Renal cortex interstitium (tissue), 11 donors: ENCODE data around the gene ARPC1A. TPM values are rescaled to one million over a fixed set of nuclear protein-coding genes. Genes with fewer than 3 reads are reported as not detected.
A peak's percentile ranks its signal among the peaks of the same experiment; 100 is the strongest.
"Not testable (repeated sequence)": the region's sequence is repeated elsewhere in the genome, so short reads cannot be mapped to it uniquely, and the experiment has no call there.

Source experiments
- DNase-seq, 11 donors: peaks; one replicate each; pipeline ENCODE4 v3.0.0-alpha.2; 2013; ENCODE audit warnings: low read depth in 9 of 11, low spot score in 4 of 11; ENCODE audit errors: extremely low read depth in 1 of 11
- polyA plus RNA-seq, 3 donors: library from polyadenylated mRNA; unstranded; fragments of 120-200 nt; gene quantifications; one replicate each; pipeline ENCODE4 v1.2.1, GENCODE V29; 2013; ENCODE audit not compliant: insufficient read length in 3 of 3

Gene ARPC1A
- polyA plus RNA-seq, 3 donors, result 101 to 114 (median 109) TPM

DNA sequence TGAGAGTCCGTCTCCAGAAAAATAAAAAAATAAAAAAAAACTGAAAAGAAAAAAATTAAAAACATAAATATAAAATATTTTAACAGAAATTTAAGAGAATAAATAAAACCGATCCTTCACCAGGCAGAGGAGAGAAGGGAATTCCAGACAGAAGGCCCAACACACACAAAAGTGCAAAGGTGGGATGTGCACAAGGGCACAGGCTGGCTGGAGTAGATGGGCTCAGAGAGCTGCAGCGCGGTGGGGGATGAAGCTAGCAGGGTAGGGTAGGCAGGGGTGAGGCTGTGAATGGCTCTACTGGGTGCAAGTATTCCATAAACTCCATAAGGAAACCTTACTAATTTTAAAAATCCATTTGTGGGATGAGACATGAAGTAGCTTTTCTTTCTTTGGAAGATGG is 15.7 kb upstream of the ARPC1A start:
- DNase-seq, result no peak

DNA sequence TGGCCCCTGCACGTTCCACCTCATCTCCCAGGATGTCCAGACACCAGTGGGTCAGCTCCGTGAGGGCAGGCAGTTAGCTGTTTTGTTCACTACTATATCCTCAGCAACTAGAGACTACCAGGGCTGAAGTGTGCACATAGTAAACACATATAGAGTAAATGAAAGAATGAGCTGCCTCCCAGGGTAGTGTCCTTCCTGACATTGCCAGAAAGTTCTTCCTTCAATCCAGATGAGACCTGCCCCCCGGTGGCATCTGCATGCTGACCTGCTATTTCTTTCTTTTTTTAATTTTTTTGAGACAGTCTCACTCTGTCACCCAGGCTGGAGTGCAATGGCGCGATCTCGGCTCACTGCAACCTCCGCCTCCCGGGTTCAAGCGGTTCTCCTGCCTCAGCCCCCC is 14.0 kb upstream of the ARPC1A start:
- DNase-seq, result no peak

DNA sequence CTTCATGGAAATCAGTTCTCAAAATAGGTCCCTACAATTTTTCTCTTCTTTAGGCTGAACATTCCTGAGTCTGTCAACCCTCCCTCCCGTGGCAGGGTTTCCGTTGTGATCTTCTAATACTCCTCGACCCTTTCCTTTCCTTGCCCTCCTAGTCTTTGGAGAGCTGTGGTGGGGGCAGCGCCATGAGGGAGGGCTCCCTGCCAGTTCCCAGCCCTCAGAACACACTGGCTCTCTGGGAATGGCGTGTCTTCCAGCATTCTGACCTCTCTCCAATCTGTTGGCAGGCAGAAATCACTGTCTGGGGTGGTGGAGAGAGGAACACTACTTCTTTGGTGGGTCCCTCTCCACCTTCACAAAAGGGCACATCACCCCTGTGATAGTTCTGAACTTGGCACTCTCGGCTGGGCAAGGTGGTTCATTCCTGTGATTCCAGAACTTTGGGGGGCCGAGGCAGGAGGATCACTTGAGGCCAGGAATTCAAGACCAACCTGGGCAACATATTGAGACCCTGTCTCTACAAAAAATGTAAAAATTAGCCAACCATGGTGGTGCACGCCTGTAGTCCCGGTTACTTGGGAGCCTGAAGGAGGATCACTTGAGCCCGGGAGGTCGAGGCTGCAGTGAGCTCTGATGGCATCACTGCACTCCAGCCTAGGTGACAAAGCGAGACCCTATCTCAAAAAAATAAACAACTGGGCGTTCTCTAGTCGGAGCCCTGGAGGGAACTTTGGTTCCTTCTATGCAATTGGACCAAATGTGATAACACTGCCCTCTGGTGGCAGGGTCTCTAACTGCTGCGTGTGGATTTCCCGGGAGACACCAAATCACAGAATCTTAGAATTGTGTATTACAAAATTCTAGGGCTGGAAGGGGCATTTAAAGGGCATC is 13.1 kb upstream of the ARPC1A start:
- peak in 7 of 11 donors; percentile 13 to 52 (median 35) for DNase-seq

DNA sequence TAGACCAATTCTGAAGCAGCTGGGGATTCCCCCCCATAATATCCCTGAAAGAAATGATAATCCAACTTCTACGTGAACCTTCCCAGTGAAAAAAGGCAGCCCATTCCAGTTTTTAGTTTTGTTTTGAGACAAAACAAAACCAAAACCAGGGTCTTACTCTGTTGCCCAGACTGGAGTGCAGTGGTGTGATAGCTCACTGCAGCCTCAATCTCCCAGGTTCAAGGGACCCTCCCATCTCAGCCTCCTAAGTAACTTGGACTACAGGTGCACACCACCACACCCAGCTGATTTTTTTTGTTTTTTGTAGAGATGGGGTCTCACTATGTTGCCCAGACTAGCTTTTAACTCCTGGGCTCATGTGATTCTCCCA is 12.5 kb upstream of the ARPC1A start:
- DNase-seq, result no peak

DNA sequence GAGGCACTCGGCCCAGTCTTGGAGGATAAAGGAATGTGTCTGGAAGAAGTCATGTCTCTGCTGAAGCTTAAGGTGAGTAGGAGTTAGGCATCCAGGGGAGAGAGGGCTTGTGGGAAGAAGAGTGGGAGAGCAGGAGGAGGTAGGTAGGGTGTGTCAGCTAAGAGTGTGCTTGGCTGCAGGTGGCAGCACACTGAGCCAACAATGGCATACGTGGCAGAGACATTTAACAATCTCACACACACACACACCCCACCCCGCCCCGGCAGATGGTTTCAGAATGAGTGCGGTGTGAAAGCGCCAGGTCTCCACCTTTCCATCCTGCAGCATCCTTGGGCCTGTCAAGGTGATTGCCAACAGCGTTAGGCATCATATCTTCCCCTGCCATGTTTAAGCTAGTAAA is 11.2 kb upstream of the ARPC1A start:
- DNase-seq, result no peak

DNA sequence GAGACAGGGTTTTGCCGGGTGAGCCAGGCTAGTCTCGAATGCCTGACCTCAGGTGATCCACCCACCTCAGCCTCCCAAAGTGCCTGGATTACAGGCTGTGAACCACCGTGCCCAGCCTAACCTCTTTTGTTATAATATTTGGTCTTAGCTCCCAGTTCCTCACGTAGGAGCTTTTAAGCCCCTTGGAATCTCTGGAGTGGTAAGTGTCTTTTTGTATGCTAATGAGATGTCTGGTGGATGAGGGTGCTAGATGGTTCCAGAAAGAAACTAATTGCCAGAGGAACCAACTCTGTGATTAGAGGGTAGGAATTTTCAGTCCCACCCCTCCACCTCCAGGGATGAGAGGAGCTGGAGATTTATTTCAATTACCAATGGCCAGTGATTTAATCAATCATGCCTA is 5.3 kb upstream of the ARPC1A start:
- DNase-seq, result no peak

DNA sequence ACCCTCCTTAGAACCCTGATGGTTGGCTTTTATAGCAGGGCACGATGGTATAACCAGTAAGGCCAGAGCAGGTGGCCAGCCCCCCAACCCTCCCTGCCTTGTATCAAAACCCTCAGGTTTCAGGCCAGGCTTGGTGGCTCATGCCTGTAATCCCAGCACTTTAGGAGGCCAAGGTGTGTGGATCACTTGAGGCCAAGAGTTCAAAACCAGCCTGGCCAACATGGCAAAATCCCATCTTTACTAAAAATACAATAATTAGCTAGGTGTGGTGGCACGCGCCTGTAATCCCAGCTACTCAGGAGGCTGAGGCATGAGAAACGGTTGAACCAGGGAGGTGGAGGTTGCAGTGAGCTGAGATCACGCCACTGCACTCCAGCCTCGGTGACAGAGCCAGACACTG is 3.0 kb upstream of the ARPC1A start:
- not testable (repeated sequence) for DNase-seq

DNA sequence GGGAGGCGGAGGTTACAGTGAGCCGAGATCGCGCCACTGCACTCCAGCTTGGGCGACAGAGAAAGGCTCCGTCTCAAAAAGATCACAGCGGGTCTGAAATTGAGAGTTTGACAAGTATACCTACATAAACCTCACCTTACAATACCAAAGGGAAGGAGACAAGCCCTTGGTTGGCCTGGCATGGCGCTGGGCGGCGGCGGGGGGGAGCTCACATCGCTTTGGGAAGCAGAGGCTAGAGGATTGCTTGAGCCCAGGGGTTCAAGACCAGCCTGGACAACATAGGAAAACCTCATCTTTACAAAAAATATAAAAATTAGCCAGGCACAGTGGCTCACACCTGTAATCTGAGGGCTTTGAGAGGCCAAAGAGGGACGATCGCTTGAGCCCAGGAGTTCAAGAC is 1.1 kb upstream of the ARPC1A start:
- DNase-seq, result no peak

DNA sequence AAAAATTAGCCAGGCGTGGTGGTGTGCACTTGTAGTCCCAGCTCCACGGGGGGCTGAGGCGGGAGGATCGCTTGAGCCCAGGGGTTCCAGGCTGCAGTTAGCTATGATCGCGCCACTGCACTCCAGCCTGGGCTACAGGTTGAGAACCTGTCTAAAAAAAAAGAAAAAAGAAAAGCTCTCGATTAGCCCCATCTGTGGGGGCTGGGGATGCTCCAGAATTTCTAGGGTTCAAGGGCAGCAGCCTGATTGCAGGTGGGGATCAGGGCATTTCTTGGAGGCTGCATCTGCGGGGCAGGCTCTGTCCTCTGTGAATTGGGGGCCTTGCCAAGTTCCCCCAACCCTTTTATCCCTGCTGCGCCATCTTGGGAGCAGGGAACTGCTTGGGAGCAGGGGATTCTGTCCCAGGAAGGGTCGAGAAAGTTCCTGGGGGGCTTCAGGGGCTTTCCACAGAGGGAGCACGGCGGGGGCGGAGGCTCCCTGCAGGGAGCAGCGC is 651 bp upstream of the ARPC1A start:
- DNase-seq, result peak in 1 of 11 donors; percentile 7

DNA sequence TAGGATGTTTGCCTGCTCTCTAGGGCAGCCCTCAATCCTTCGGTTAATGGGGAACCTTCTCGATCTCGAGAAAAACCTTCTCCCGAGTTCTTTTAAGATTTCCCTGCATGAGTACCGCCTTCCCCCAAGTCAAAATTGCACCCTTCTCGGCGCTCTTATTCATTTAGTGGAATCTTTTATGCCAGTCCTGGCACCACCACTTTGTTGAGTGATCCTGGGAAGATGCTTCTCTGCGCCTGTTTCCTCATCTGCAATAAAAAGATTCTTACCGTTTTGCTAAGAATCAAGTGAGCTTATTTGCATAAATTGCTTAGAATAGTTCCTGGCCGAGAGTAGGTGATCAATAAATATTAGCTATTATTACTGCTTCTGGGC is 697 bp downstream of the ARPC1A start:
- DNase-seq, result no peak

DNA sequence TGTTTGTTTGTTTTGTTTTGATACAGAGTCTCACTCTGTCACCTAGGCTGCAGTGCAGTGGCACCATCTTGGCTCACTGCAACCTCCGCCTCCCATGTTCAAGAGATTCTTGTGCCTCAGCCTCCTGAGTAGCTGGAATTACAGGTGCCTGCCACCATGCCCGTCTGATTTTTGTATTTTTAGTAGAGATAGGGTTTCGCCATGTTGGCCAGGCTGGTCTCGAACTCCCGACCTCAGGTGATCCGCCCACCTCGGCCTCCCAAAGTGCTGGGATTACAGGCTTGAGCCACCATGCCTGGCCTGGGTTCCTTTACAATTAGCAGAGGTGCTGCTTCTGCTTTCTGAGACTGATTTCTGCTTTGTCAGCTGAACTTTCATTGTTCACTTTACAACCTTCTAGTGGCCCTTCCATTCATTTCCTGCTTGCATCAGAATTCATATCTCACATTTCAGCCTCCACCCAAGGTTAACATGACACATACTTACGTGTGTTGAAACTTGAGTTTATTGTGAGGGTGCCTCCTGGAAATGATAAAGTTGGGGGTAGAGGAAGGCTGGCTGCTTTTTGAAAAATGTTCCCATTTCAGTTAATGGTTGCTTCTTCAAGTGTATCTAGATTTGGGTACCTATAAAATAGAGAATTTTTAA is 4.7 kb downstream of the ARPC1A start:
- not testable (repeated sequence) for DNase-seq

DNA sequence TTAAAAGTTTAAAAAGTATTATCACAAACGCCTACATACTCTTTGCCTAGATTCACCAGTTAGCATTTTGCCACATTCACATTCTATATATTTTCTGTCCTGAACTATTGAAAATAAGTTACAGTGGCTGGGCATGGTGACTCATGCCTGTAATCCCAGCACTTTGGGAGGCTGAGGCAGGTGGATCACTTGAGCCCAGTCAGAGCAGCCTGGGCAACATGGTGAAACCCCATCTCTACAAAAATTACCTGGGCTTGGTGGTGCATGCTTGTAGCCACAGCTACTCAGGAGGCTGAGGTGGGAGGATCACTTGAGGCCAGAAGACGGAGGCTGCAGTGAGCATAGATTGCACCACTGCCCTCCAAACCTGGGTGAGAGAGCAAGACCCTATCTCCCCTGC is 5.3 kb downstream of the ARPC1A start:
- DNase-seq, result no peak

DNA sequence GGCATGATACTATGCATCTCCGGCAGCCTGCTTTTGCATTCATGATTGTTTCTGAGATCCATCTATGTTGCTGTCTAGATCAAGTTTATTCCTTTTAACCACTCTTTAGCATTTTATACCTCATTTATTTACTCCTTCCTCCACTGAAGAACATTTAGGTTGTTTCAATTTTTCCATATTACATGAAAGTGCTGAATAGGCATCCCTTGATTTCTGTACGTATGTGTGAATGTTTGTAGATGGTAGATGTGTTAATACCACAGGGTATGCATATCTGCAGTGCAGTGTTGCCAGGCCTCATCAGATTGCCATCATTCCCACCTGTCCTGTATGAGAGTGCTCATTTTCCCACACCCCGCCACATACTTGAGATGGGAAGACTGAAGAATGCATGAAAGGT is 13.9 kb downstream of the ARPC1A start:
- DNase-seq, result no peak

DNA sequence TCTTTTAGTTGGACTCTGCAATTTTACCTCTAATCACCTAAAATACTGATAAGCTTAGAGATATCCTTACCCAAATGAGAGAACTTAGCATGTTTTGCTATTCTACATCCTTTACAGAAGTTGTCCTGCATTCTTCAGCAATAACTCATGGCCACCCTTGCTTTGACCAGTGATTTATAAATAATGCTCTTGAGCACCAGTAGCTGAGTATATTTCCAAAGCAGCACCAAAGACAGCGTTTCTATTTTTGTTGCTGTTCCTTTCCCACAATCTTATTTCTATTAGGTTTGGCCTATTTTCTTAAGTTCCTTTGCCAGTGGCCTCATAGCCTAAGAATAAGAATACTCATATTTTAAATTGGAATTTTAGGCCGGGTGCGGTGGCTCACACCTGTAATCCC is 15.0 kb downstream of the ARPC1A start:
- no peak for DNase-seq

DNA sequence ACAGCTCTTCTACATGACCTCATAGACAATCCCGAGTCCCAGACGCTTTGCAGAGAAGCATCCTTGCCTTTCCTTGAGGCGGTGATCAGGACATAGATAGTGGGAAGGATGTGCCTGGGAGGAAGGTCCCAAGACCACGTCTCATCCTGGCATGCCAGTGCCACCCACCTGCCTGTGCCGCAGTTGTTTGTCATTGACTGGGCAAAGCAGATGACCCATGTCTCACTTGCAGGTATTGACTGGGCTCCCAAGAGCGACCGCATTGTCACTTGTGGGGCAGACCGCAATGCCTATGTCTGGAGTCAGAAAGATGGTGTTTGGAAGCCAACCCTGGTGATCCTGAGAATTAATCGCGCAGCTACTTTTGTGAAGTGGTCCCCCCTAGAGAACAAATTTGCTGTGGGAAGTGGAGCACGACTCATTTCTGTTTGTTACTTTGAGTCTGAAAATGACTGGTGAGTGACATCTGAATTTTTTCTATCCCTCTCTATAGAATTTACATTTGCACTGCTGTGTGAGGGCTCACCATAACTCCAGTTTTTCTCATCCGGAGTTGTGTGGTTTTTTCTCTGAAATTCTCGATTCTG is 18.5 kb downstream of the ARPC1A start:
- DNase-seq, result no peak

DNA sequence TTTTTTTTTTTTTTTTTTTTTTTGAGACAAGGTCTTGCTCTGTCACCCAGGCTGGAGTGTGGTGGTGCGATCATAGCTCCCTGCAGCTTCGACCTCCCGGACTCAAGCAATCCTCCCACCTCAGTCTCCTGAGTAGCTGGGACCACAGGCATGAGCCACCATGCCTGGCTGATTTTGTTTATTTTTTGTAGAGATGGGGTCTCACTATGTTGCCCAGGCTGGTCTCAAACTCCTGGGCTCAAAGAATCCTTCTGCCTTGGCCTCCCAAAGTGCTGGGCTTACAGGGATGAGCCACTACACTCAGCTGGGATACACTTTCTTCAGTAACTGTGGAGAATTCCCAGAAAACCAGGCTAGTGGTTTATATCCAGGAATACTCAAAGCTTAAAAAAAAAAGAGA is 24.9 kb downstream of the ARPC1A start:
- DNase-seq, result not testable (repeated sequence)

DNA sequence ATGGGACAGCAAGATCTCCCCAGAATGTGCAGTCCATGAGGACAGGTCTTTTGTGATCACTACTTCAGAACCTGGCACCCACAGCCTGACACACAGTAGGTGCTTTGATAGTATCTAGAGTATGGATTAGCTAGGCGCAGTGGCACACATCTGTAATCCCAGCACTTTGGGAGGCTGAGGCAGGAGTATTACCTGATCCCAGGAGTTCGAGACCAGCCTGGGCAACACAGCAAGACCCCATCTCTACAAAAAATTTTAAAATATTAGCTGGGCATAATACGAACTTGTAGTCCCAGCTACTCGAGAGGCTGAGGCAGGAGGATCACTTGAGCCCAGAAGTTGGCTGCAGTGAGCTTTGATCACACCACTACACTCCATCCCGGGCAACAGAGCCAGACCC is 26.5 kb downstream of the ARPC1A start:
- no peak for DNase-seq

DNA sequence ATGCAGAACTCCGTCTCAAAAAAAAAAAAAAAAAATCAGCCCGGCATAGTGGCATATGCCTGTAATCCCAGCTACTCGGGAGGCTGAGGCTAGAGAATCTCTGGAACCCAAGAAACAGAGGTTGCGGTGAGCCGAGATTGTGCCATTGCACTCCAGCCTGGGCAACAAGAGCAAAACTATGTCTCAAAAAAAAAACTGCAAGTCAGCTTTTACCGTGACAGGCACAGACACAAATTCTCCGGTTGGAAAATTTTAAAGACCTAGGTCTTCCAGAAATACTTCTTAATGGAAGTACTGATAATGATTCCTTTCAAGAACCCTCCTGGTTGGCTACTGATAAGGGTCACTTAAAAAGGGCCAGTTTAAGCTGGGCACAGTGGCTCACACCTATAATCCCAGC is 29.4 kb downstream of the ARPC1A start:
- no peak for DNase-seq

DNA sequence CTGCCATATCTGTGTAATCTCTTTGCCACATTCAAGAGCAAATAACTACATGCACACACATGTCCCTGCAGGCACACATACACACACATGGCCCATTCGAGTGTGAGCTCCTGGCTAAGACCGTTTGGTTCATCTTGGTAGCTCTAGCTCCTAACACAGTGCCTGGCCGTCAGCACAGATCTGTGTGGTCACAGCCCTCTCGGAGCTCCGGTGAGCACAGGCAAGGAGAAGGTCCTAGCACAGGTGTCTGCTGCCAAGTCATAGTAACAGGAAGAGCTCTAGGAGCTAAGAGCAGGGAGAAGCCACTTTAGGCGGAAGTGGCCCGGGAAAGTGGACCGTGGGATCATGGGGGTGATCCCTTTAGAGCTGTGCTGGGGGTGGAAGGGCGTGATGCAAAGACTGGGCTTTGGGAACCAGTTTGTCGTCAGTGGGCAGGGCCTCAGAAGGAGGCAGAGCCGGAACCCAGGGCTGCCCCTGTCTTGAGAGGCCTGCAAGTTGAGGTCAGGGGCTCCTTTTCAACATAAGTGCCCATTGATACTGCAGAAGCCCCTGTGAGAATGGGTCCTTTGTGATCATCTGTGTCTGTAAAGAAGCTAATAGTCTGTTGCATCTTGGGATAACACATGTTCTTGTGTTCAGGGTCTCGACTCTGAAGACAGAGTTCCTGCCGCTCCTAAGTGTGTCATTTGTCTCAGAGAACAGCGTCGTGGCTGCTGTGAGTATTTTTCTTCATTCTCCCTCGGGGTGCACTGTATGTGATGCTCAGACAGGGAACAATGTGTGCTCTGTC is 32.2 kb downstream of the ARPC1A start:
- no peak for DNase-seq
